Esophagus muscularis mucosa (tissue), 3 donors: ENCODE measurements around the gene TGFB1.

Experiments
- EP300 ChIP-seq: sonication (generic); formaldehyde crosslinking; IDR thresholded peaks from one replicate; pipeline ENCODE4 v1.6.1; 2017; ENCODE audit warnings: antibody characterized with exemption
- TF ChIP-seq, protein P1 (sequence below), 3 experiments: fragments of 200-600 bp in 2 of 3; fragments of 450-650 bp in 1 of 3; sonication (generic) in 2 of 3; IDR thresholded peaks; one replicate each; pipeline ENCODE4 v1.5.1; 2017 to 2019; ENCODE audit warnings: antibody characterized with exemption in 3 of 3, mild to moderate bottlenecking in 2 of 3, moderate library complexity in 1 of 3

DNA sequence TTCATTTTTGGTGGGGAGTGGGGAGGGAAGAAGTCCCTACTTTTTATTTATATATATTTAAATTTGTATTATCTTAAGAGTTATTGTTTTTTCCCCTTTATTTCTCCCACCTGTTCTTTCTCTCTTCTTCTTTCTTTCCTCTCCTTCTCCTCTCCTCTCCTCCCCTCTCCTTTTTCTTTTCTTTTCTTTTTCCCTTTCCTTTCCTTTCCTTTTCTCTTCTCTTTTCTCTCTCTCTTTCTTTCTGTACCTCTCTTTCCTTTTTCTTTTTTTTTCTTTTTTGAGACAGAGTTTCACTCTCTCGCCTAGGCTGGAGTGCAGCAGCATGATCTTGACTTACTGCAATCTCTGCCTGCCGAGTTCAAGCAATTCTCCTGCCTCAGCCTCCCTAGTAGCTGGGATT is 45.8 kb upstream of the TGFB1 start:
- TF ChIP-seq, protein P1, sequence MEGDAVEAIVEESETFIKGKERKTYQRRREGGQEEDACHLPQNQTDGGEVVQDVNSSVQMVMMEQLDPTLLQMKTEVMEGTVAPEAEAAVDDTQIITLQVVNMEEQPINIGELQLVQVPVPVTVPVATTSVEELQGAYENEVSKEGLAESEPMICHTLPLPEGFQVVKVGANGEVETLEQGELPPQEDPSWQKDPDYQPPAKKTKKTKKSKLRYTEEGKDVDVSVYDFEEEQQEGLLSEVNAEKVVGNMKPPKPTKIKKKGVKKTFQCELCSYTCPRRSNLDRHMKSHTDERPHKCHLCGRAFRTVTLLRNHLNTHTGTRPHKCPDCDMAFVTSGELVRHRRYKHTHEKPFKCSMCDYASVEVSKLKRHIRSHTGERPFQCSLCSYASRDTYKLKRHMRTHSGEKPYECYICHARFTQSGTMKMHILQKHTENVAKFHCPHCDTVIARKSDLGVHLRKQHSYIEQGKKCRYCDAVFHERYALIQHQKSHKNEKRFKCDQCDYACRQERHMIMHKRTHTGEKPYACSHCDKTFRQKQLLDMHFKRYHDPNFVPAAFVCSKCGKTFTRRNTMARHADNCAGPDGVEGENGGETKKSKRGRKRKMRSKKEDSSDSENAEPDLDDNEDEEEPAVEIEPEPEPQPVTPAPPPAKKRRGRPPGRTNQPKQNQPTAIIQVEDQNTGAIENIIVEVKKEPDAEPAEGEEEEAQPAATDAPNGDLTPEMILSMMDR (IDR thresholded peaks at IDR 0.05), result no peak
- TF ChIP-seq EP300, result no peak
